MCF 10A (cell line): ENCODE measurements around the gene MAK. TPM values are rescaled to one million over a fixed set of nuclear protein-coding genes. Genes with fewer than 3 reads are reported as not detected.
A peak's percentile ranks its signal among the peaks of the same experiment; 100 is the strongest.

Source experiments
- BruUV-seq: library from RNA; stranded (reverse); fragments of 400-500 nt; replicated peaks from 2 replicates; lab custom pipeline; 2021; lab: Mats Ljungman, UMichigan
- CTCF ChIA-PET: fragments of 300-600 bp; sonication (Branson Sonifier 250); formaldehyde crosslinking; extraction: SDS; loops from one replicate; lab custom pipeline; 2021; ENCODE audit warnings: antibody characterized with exemption, inconsistent platforms; lab: Yijun Ruan, JAX
- POLR2A ChIA-PET: fragments of 300-600, 350-650 bp; sonication (Branson Sonifier 250); formaldehyde crosslinking; extraction: SDS; loops from one replicate; lab custom pipeline; 2020; ENCODE audit warnings: antibody characterized with exemption, inconsistent platforms; lab: Yijun Ruan, JAX
- DNase-seq: peaks from one replicate; pipeline ENCODE4 v3.0.0-alpha.2; 2018; ENCODE audit not compliant: unreplicated experiment
- H3K27ac Mint-ChIP-seq: one replicate; pipeline ENCODE4 v1.8.0; 2022; ENCODE audit warnings: mild to moderate bottlenecking, low read depth, mixed read lengths; ENCODE audit not compliant: unreplicated experiment
- H3K27me3 Mint-ChIP-seq: one replicate; pipeline ENCODE4 v1.8.0; 2022; ENCODE audit warnings: mixed read lengths; ENCODE audit not compliant: insufficient read depth, unreplicated experiment
- H3K36me3 Mint-ChIP-seq: one replicate; pipeline ENCODE4 v1.8.0; 2022; ENCODE audit warnings: mild to moderate bottlenecking, moderate library complexity, mixed read lengths; ENCODE audit not compliant: insufficient read depth, unreplicated experiment
- H3K4me1 Mint-ChIP-seq: one replicate; pipeline ENCODE4 v1.8.0; 2022; ENCODE audit warnings: mixed read lengths; ENCODE audit not compliant: insufficient read depth, unreplicated experiment
- H3K4me3 Mint-ChIP-seq: one replicate; pipeline ENCODE4 v1.8.0; 2022; ENCODE audit warnings: mild to moderate bottlenecking, moderate library complexity, mixed read lengths; ENCODE audit not compliant: unreplicated experiment
- H3K9me3 Mint-ChIP-seq: one replicate; pipeline ENCODE4 v1.8.0; 2022; ENCODE audit warnings: mixed read lengths; ENCODE audit not compliant: unreplicated experiment
- CTCF ChIP-seq: fragments of 200-600 bp; IDR thresholded peaks from one replicate; pipeline ENCODE4 v1.8.0; 2022; ENCODE audit warnings: antibody characterized with exemption, mild to moderate bottlenecking; ENCODE audit not compliant: unreplicated experiment
- intact Hi-C: fragments of 100-400 bp; cut with micrococcal nuclease; formaldehyde crosslinking; loops from 2 replicates; pipeline ENCODE4 v1.14.1; 2022
- total RNA-seq: library from RNA; stranded (reverse); gene quantifications from 2 replicates; pipeline ENCODE4 v1.2.3, GENCODE V29; 2022

The MAK gene
- total RNA-seq, 1 experiment from 2014 or later, result not detected

GRCh38 chr6:10730254-10730653 lies 108.1 kb downstream of the MAK start:
- CTCF ChIA-PET, result interaction anchor here (0.6 to 1.3 kb wide), 2 partner anchors 220 to 381 kb away, joined by 3 to 4 read pairs; partner anchors contain the start of gene ERVFRD-1
- Mint-ChIP-seq H3K4me3 (no peak overlapping the region), H3K27me3 (no peaks in the 10 kb centered on the region), H3K27ac (peak overlapping the region; percentile 77), H3K9me3 (no peaks in the 10 kb centered on the region), H3K4me1 (peaks cover 17% of the 10 kb centered on the region), H3K36me3 (peaks cover 70% of the 10 kb centered on the region)
- no peak for TF ChIP-seq CTCF
- intact Hi-C loops, result no loop called here
- POLR2A ChIA-PET, result interaction anchor here (0.8 kb wide), 1 partner anchor 17 kb away, joined by 4 read pairs; no protein-coding TSS in a partner anchor
- no peak for DNase-seq
- no TSS peak for BruUV-seq

GRCh38 chr6:10725716-10726115 lies 112.6 kb downstream of the MAK start:
- CTCF ChIA-PET, result no interaction called here
- POLR2A ChIA-PET, result interaction anchor here (6.3 kb wide), 1 partner anchor 20 kb away, joined by 185 read pairs; the partner anchor contains the start of gene TMEM14B
- no TSS peak for BruUV-seq
- peak overlapping the region; percentile 89 for H3K27ac Mint-ChIP-seq
- no peaks in the 10 kb centered on the region for H3K9me3 Mint-ChIP-seq
- H3K27me3 Mint-ChIP-seq, result no peaks in the 10 kb centered on the region
- peak overlapping the region; percentile 24 for H3K4me3 Mint-ChIP-seq
- TF ChIP-seq CTCF, result no peak
- no peak for DNase-seq
- peaks cover 39% of the 10 kb centered on the region for H3K36me3 Mint-ChIP-seq
- peaks cover 30% of the 10 kb centered on the region for H3K4me1 Mint-ChIP-seq
- intact Hi-C loops, result no loop called here

GRCh38 chr6:10725044-10725443 lies 113.3 kb downstream of the MAK start:
- Mint-ChIP-seq H3K4me3 (peak overlapping the region; percentile 96), H3K9me3 (no peaks in the 10 kb centered on the region), H3K4me1 (peaks cover 30% of the 10 kb centered on the region), H3K36me3 (peaks cover 32% of the 10 kb centered on the region), H3K27ac (peak overlapping the region; percentile 89), H3K27me3 (no peaks in the 10 kb centered on the region)
- TF ChIP-seq CTCF, result no peak
- ChIA-PET POLR2A (interaction anchor here (1.4 to 7.6 kb wide), 4 partner anchors 10 to 35 kb away, joined by 8 to 185 read pairs (median 46); partner anchors contain the start of genes C6orf52, PAK1IP1 and TMEM14B), CTCF (interaction anchor here (0.9 to 1.5 kb wide), 2 partner anchors 246 to 313 kb away, joined by 3 to 4 read pairs; no protein-coding TSS in a partner anchor)
- intact Hi-C loops, result no loop called here
- DNase-seq, result no peak
- no TSS peak for BruUV-seq

GRCh38 chr6:10723567-10723881 lies 114.8 kb downstream of the MAK start:
- no peak for TF ChIP-seq CTCF
- no TSS peak for BruUV-seq
- DNase-seq, result no peak
- Mint-ChIP-seq H3K27me3 (no peaks in the 10 kb centered on the region), H3K36me3 (peaks cover 17% of the 10 kb centered on the region), H3K4me3 (peak overlapping the region; percentile 96), H3K4me1 (peaks cover 30% of the 10 kb centered on the region), H3K27ac (peak overlapping the region; percentile 97), H3K9me3 (no peaks in the 10 kb centered on the region)
- ChIA-PET CTCF (interaction anchor here (0.9 to 3.9 kb wide), 7 partner anchors 9 to 213 kb away, joined by 3 to 16 read pairs (median 4); partner anchors contain the start of genes C6orf52 and PAK1IP1), POLR2A (interaction anchor here (0.7 to 7.6 kb wide), 7 partner anchors 11 to 618 kb away, joined by 3 to 185 read pairs (median 13); partner anchors contain the start of genes C6orf52, PAK1IP1 and TMEM14B)
- intact Hi-C loops, result loop anchor here (1.0 to 5.0 kb wide), 3 partner anchors 24 to 79 kb away; partner anchors contain the start of gene TMEM14B
